Neural cell (in vitro differentiated cells): ENCODE data around the gene UBL3.

Source experiments
- EP300 ChIP-seq: fragments of 450-650 bp; conservative IDR thresholded peaks from 2 replicates; pipeline ENCODE4 v1.6.1; 2014; ENCODE audit warnings: antibody characterized with exemption, mild to moderate bottlenecking, moderate library complexity; ENCODE audit not compliant: poor library complexity, severe bottlenecking
- EZH2 ChIP-seq: fragments of 200-600, 300-800 bp; shearing (Covaris generic), sonication (generic); IDR thresholded peaks from 2 replicates; pipeline ENCODE4 v1.6.1; 2014; ENCODE audit warnings: antibody characterized with exemption, low read length, borderline replicate concordance, mild to moderate bottlenecking; ENCODE audit not compliant: insufficient read depth, poor library complexity, severe bottlenecking
- SMC3 ChIP-seq: fragments of 450-650 bp; conservative IDR thresholded peaks from 2 replicates; pipeline ENCODE4 v1.6.1; 2014; ENCODE audit warnings: antibody characterized with exemption, mild to moderate bottlenecking, moderate library complexity; ENCODE audit not compliant: poor library complexity
- TAF1 ChIP-seq: IDR thresholded peaks from 2 replicates; pipeline ENCODE4 v1.6.1; 2012; ENCODE audit warnings: low read depth
- TF ChIP-seq, protein P1 (sequence below): fragments of 450-650 bp; IDR thresholded peaks from 2 replicates; pipeline ENCODE4 v1.5.1; 2014; ENCODE audit warnings: antibody characterized with exemption, mild to moderate bottlenecking, moderate library complexity; ENCODE audit not compliant: poor library complexity, severe bottlenecking

DNA sequence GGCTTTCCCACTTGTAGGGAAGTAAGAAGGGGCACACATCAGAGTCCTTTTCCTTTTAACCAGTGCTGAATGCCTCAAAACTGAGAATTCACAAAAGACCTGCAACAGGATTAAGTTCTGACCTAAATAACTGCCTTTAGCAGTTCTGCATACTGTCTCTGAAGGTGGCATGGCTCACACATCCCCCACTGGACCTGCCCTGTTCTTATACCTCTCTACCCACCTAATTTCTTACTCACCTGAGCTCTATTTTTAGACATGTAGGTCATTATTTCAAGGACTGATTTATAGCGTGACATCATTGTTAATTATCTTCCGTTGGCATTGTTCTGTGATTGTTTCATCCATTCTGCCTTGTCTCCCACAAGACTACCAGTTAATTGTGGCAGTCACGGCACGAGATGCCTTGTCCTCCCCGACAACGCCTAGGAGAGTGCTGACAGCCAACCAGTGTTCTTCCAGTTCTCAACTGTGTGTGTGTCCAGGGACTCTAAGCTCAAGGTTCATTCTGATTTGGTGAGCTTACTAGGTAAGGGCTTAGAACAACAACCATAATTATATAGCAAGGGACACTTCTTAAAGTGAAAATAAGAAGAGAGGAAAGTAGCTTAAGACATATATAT lies 27.1 kb upstream of the UBL3 start:
- no peak for TF ChIP-seq TAF1
- TF ChIP-seq, protein P1, sequence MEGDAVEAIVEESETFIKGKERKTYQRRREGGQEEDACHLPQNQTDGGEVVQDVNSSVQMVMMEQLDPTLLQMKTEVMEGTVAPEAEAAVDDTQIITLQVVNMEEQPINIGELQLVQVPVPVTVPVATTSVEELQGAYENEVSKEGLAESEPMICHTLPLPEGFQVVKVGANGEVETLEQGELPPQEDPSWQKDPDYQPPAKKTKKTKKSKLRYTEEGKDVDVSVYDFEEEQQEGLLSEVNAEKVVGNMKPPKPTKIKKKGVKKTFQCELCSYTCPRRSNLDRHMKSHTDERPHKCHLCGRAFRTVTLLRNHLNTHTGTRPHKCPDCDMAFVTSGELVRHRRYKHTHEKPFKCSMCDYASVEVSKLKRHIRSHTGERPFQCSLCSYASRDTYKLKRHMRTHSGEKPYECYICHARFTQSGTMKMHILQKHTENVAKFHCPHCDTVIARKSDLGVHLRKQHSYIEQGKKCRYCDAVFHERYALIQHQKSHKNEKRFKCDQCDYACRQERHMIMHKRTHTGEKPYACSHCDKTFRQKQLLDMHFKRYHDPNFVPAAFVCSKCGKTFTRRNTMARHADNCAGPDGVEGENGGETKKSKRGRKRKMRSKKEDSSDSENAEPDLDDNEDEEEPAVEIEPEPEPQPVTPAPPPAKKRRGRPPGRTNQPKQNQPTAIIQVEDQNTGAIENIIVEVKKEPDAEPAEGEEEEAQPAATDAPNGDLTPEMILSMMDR: no peak
- TF ChIP-seq EZH2: no peak
- no peak for TF ChIP-seq SMC3
- no peak for TF ChIP-seq EP300
